ENCODE data around the gene SMAD2.
"Not testable (repeated sequence)": the region's sequence is repeated elsewhere in the genome, so short reads cannot be mapped to it uniquely, and the experiment has no call there.

SMAD2 gene

DNA sequence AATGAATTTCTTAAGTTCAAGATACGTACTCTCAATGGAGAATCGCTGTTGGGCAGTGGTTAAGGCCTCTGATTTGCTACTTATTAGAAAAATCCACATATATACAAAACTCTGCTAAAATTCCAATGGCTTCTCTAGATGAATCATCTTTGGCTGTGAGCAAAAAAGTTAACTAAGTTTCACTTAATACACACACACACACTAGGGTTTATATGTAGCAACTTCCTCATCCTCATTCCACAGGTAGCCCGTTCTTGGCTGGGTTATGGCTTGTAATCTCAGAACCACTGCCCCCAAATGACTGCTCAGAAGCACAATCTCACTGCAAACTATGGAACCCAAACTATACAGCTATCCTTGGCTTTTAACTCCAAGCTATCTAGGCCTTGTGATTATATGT is 99.7 kb downstream of the SMAD2 start:
- Histone ChIP-seq H2AFZ (ENCODE audit: low read length) (no peak overlapping the region), H3K27me3 (ENCODE audit: insufficient read depth, low read length) (no peaks in the 10 kb centered on the region), H3K4me1 (ENCODE audit: insufficient read depth, low read length, severe bottlenecking) (no peaks in the 10 kb centered on the region), H3F3A (ENCODE audit: insufficient read depth, low read length) (no peaks in the 10 kb centered on the region), H3K4me2 (ENCODE audit: low read length) (no peak overlapping the region), H3K36me3 (ENCODE audit: insufficient read depth, low read length) (peaks cover 15% of the 10 kb centered on the region; the same call in 1 of the 2 replicates), H3K9me3 (ENCODE audit: low read length) (no peaks in the 10 kb centered on the region), H4K20me1 (ENCODE audit: insufficient read depth, low read length) (no peaks in the 10 kb centered on the region), H3K27ac (ENCODE audit: low read depth, low read length, poor library complexity, severe bottlenecking) (no peak overlapping the region), H3K9ac (ENCODE audit: low read length) (no peak overlapping the region), H3K4me3 (ENCODE audit: low read depth, low read length, poor library complexity, severe bottlenecking) (no peak overlapping the region), H3K9me2 (ENCODE audit: low read depth, low read length) (no peaks in the 10 kb centered on the region), H3K79me2 (ENCODE audit: insufficient read depth, low read length) (no peaks in the 10 kb centered on the region)
- TF ChIP-seq, protein P1, sequence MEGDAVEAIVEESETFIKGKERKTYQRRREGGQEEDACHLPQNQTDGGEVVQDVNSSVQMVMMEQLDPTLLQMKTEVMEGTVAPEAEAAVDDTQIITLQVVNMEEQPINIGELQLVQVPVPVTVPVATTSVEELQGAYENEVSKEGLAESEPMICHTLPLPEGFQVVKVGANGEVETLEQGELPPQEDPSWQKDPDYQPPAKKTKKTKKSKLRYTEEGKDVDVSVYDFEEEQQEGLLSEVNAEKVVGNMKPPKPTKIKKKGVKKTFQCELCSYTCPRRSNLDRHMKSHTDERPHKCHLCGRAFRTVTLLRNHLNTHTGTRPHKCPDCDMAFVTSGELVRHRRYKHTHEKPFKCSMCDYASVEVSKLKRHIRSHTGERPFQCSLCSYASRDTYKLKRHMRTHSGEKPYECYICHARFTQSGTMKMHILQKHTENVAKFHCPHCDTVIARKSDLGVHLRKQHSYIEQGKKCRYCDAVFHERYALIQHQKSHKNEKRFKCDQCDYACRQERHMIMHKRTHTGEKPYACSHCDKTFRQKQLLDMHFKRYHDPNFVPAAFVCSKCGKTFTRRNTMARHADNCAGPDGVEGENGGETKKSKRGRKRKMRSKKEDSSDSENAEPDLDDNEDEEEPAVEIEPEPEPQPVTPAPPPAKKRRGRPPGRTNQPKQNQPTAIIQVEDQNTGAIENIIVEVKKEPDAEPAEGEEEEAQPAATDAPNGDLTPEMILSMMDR (IDR thresholded peaks at IDR 0.05; ENCODE audit: low read length) = no peak
- no peak for TF ChIP-seq EZH2 (IDR thresholded peaks at IDR 0.05; ENCODE audit: borderline replicate concordance, low read length)

DNA sequence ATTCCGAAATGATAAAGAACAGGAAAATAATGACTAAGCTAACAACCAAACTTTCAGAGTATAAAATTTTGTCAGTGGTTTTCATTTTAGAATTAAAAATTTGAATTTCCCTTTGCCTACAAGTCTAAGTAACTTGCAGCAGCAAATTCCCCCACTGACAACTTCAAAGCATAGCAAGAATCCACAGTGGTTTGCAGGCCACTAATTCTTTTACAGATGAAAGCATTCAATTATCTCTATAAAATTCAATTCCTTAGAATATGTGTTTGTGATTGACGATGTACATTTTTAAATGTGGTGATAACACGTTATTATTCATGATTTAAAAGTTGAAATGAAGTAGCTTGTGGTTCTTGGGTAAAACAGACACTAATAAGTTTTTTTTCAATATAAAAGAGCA is 100.6 kb downstream of the SMAD2 start:
- Histone ChIP-seq H3K9me3 (ENCODE audit: low read length) (no peaks in the 10 kb centered on the region), H3K4me1 (ENCODE audit: insufficient read depth, low read length, severe bottlenecking) (no peaks in the 10 kb centered on the region), H4K20me1 (ENCODE audit: insufficient read depth, low read length) (no peaks in the 10 kb centered on the region), H2AFZ (ENCODE audit: low read length) (no peak overlapping the region), H3K27me3 (ENCODE audit: insufficient read depth, low read length) (no peaks in the 10 kb centered on the region), H3F3A (ENCODE audit: insufficient read depth, low read length) (no peaks in the 10 kb centered on the region), H3K36me3 (ENCODE audit: insufficient read depth, low read length) (peaks cover 9% of the 10 kb centered on the region; the same call in 1 of the 2 replicates), H3K9ac (ENCODE audit: low read length) (no peak overlapping the region), H3K4me2 (ENCODE audit: low read length) (no peak overlapping the region), H3K27ac (ENCODE audit: low read depth, low read length, poor library complexity, severe bottlenecking) (no peak overlapping the region), H3K79me2 (ENCODE audit: insufficient read depth, low read length) (no peaks in the 10 kb centered on the region), H3K9me2 (ENCODE audit: low read depth, low read length) (no peaks in the 10 kb centered on the region), H3K4me3 (ENCODE audit: low read depth, low read length, poor library complexity, severe bottlenecking) (no peak overlapping the region)
- no peak for TF ChIP-seq EZH2 (IDR thresholded peaks at IDR 0.05; ENCODE audit: borderline replicate concordance, low read length)
- TF ChIP-seq, protein P1 (IDR thresholded peaks at IDR 0.05; ENCODE audit: low read length) = no peak

DNA sequence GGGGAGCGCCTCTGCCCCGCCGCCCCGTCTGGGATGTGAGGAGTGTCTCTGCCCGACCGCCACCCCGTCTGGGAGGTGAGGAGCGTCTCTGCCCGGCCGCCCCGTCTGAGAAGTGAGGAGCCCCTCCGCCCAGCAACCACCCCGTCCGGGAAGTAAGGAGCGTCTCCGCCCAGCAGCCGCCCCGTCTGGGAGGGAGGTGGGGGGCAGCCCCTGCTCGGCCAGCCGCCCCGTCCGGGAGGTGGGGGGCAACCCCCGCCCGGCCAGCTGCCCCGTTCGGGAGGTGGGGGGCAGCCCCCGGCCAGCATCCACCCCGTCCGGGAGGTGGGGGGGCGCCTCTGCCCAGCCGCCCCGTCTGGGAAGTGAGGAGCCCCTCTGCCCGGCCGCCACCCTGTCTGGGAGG is 102.4 kb downstream of the SMAD2 start:
- not testable (repeated sequence) for H3F3A ChIP-seq (ENCODE audit: insufficient read depth, low read length); H3K27me3 ChIP-seq (ENCODE audit: insufficient read depth, low read length); H3K79me2 ChIP-seq (ENCODE audit: insufficient read depth, low read length); H4K20me1 ChIP-seq (ENCODE audit: insufficient read depth, low read length); H3K4me1 ChIP-seq (ENCODE audit: insufficient read depth, low read length, severe bottlenecking); H3K4me3 ChIP-seq (ENCODE audit: low read depth, low read length, poor library complexity, severe bottlenecking); H2AFZ ChIP-seq (ENCODE audit: low read length); H3K9me2 ChIP-seq (ENCODE audit: low read depth, low read length); H3K9ac ChIP-seq (ENCODE audit: low read length); H3K9me3 ChIP-seq (ENCODE audit: low read length); H3K4me2 ChIP-seq (ENCODE audit: low read length); H3K36me3 ChIP-seq (ENCODE audit: insufficient read depth, low read length); H3K27ac ChIP-seq (ENCODE audit: low read depth, low read length, poor library complexity, severe bottlenecking)
